ENCODE measurements around the gene STXBP5.

- TF ChIP-seq EZH2 (IDR thresholded peaks at IDR 0.05; ENCODE audit: low read length) (no peak), CTCF (optimal IDR thresholded peaks at IDR 0.05 in 1 of 3, IDR thresholded peaks at IDR 0.05 in 1 of 3, conservative IDR thresholded peaks at IDR 0.05 in 1 of 3; ENCODE audit: extremely low read depth in 1 of 3, insufficient read depth in 2 of 3, low read length in 3 of 3) (peak in 2 of 3 experiments; percentile 24 to 30)
Measured at GRCh38 chr6:147285087-147285855, 81.1 kb downstream of the STXBP5 start.
